Activated T-cell treated with anti-CD3 and anti-CD28 coated beads for 24 hours (primary cell): ENCODE measurements around the gene MMP25.

Experiments used
- DNase-seq: peaks from one replicate; pipeline ENCODE4 v3.0.0-alpha.2; 2020; ENCODE audit warnings: low read depth

MMP25 gene

DNA sequence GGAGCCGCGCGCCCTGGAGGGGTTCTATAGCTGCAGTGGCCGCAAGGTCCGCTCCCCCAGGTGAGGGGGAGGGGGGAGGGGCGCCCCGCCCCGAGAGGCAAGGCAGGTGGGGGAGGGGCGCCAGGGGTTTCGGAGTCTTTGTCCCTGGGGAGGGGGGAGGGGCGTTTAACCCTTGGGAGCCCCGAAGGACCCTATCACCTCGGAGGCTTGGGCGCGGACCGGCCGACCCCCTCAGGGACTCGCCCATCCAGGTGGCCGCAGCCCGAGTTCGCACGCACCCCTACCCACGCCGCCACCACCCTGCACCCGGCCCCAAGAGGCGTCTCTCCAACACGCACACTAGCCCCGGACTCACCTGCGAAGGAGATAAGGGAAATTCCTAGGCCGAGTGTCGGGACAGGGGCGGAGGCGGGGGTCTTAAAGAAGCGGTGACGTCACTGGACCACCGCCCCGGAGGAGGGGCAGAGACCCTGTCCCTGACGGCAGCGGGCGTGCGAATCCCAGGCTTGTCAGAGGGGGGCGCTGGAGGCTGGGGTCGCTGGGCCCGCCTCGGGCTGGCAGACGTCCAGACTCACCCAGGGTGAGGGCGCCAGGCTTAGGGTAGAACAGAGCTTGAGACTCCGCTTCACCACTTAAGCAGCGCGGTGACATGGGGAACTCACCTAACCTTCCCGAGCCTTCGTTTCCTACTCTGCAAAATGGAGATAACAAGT is 28.4 kb upstream of the MMP25 start, which contains the start of gene CLDN6:
Gene CLDN6 (minus strand): TSS at position 390 of the 713 bp plus-strand sequence. CDS start 2,162 bp downstream, outside the sequence.
- no peak for DNase-seq

GRCh38 chr16:3019594-3020246 is 26.6 kb upstream of the MMP25 start:
- DNase-seq: no peak

DNA sequence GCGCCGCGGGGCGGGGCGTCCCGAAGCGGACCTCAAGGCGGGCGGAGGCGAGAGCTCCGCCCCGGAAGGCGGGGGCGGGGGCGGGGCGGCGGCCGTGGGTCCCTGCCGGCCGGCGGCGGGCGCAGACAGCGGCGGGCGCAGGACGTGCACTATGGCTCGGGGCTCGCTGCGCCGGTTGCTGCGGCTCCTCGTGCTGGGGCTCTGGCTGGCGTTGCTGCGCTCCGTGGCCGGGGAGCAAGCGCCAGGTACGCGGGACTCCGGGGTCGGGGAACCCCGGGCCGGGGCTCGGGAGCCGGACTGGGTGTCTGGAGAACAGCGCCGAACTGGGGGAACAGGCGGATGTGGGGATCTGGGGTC is 26.1 kb upstream of the MMP25 start, which contains the start of gene TNFRSF12A:
Gene TNFRSF12A (plus strand): TSS at position 122 of the 357 bp plus-strand sequence. CDS start 30 bp downstream, at position 152.
- DNase-seq: peak; percentile 49

- peak; percentile 33 for DNase-seq
These were observed 25.5 kb upstream of the MMP25 start for GRCh38 chr16:3020604-3021448.

DNA sequence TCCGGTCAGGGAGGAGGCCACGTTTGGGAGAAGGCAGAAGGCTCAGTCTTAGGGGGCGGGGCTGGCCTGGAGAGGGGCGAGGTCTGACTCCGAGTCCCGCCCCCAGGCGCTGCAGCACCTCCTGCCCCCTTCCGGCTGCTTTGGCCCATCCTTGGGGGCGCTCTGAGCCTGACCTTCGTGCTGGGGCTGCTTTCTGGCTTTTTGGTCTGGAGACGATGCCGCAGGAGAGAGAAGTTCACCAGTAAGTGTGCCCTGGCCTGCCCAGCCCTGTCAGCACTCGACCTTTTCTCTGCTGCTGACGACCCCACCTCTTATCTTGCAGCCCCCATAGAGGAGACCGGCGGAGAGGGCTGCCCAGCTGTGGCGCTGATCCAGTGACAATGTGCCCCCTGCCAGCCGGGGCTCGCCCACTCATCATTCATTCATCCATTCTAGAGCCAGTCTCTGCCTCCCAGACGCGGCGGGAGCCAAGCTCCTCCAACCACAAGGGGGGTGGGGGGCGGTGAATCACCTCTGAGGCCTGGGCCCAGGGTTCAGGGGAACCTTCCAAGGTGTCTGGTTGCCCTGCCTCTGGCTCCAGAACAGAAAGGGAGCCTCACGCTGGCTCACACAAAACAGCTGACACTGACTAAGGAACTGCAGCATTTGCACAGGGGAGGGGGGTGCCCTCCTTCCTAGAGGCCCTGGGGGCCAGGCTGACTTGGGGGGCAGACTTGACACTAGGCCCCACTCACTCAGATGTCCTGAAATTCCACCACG is 24.7 kb upstream of the MMP25 start:
- DNase-seq: peak; percentile 80

DNA sequence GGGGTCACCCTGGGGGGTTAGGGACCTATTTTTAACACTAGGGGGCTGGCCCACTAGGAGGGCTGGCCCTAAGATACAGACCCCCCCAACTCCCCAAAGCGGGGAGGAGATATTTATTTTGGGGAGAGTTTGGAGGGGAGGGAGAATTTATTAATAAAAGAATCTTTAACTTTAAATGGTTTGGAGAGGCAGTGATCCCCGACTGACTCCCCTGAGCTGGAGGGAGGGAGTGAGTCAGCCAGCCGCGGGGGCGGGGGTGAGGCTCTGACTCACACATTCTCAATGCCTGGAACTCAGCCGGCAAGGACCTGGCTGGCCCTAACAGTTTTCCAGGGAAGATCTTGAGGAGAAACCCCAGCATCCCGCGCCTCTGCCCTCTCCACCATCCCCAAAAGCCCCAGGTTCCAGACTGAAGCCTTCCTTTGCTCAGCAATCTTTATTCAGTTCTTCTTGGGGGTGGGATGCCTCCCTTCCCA is 24.1 kb upstream of the MMP25 start:
- DNase-seq: peak; percentile 84

GRCh38 chr16:3022684-3023414 is 23.5 kb upstream of the MMP25 start:
- DNase-seq: no peak

DNA sequence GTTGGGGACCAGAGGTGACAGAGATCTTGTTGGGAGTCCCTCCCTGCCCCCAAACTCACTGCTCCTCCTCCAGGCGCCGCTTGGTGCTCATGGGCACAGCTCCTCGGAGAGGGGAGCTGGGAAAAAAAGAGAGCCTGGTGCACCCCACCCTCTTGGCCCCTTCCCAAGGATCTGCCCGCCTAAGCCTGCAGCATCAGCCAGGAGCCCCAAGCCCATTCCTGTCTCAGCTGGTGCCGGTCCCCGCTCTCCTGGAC is 23.0 kb upstream of the MMP25 start:
- no peak for DNase-seq

DNA sequence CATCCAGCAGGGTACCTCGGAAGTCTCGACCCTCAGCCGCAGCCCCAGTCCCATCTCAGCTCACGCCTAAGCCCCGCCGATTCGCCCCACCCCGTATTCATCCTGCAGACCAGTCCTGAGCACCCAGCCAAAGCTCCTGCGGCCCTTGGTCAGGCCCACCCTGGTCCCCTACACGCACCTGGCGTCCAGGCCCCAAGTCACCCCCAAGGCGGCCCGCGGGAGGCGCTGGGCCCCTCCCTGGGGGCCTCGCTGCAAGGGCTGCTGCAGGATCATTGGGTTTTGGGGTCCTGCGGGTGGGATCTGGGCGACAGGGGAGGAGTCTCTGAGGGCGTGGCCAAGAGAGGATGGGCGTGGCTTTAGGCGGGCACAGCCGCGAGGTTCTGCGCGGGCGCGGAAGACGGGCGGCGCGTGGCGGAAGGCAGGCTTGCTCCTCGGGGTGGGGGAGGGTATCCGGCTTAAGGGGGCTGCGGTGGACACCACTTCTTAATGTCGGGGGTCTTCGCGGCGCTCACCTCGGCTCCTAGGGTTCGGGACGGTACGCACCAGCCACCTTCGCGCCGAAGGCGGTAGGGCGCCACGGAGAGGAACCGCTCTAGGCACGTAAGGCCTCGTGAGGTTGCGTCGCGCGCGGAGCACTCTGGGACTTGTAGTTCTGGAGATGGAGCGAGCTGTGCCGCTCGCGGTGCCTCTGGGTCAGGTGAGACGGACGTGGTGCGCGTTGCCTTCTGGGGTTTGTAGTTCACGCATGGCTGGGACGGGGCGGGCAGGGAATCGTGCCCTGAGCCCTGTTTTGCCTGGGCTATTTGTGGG is 22.5 kb upstream of the MMP25 start, which contains the start of the genes HCFC1R1 and THOC6:
Gene HCFC1R1 (minus strand): TSS at position 274 of the 810 bp plus-strand sequence. CDS start 1 bp downstream, at position 273.
Gene THOC6 (plus strand): TSS at position 367 of the 810 bp plus-strand sequence. CDS start 292 bp downstream, at position 659.
- DNase-seq: peak; percentile 92

- no peak for DNase-seq
These were observed 21.0 kb upstream of the MMP25 start for GRCh38 chr16:3025032-3026002.

GRCh38 chr16:3026003-3026378 is 20.4 kb upstream of the MMP25 start:
- no peak for DNase-seq

GRCh38 chr16:3026609-3027488 is 19.5 kb upstream of the MMP25 start:
- DNase-seq: no peak

DNA sequence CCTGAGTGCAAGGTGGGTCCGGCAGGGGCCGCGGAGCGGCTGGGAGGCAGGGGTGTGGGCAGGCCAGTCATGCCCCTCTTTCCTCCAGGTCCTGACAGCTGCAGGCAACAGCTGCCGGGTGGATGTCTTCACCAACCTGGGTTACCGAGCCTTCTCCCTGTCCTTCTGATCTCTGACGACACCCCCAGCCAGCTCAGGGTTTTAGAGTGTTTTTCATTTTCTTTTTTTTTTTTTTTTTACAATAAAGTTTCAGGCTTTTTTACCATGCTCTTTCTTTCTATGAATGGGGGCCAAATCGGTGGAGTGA is 18.9 kb upstream of the MMP25 start:
- DNase-seq: no peak

DNA sequence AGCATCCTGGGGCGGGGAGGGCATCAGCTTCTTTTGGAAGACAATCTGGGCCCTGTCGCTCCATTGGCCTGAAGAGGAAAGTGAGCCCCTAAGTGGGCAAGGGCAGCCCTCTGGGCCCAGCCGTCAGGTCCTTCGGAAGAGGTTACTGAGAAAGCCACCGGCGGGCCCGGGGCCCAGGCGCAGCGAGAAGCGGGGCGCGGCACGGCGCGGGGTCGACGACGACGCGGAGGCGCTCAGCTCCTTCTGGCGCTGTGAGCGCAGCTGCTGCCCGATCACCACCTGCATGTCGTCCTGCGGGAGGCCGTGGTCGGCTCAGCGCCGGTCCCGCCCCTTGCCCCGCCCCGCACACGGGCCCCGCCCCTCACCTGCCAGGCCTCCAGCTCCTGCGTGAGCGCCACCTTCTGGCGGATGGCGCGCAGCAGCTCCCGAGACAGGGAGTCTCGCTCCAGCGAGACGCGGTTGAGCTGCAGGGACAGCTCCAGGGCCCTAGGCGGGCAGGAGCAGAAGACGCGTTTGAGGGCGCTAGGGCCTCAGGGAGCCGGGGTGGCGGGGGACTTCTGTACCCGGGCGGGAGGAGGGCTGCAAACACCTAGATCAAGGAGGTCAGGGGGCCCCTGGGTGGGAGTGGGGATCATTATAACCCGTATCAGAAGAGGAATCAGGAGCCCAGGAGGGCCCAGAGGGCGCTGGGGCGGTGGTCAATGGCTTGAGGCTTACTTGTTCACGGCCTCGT is 18.2 kb upstream of the MMP25 start:
- DNase-seq: peak; percentile 79

DNA sequence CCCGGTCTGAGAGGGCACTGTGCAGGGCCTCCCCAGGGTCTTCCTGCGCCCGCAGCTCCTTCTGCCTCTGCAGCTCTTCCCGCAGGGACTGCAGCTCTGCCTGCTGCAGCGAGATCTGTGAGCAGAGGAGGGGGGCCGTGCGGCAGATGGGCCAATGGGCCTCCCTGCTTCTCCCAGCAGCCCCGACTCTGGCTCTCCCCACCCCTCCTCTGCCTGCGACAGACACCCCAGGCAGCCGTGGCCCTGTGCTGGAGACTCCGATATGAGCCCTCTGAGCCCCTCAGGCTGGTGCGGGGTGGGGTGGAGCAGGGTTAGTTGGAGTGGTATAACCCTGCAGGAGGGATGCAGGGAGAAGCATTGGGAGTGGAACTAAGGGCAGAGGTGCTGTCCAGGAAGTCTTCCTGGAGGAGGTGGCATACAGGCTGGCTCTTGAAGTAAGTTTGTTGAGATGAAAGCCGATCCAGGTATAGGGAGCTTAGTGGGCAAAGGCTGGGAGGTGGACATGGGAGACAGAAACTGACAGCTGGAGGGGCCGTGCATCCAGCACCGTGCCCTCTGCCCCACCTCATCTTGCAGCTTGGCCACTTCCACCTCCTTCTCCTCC is 17.5 kb upstream of the MMP25 start:
- no peak for DNase-seq

DNA sequence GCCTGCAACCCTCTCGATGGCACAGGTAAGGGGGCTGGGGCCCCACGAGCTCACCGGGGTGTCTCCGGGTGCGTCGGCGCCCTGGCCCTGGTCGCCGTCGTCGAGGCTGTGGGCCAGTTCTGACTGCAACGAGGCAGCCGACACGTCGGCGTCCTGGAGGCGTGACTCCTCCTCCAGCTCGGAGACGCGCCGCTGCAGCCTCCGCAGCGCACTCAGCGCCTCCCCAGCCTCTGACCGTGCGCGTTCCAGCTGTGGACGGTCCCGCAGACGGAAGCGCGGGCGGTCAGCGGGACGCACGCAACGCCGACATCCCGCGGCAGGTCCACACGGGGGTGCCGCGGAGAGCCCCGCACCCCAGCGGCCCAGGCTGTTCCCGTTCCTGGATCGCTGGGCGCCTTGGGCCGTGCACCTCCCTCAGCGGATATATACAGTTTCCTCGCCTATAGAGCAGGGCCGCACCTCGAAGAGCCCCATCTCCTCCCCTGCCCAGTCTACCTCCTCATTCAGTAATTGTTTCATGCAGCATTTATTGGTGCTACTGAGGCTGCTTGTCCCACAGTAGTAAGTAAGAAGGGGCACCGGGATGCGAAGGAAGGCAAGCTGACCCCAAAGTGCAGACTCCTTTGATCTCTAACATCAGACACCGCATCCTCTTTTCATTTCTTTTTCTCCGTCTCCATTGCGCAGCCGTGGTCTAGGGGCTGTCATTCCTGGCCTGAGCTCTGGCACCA is 16.7 kb upstream of the MMP25 start:
- peak; percentile 28 for DNase-seq
